Parathyroid adenoma (tissue), 2 donors: ENCODE results near the gene CGB3.

Experiments used
- H2AFZ ChIP-seq: fragments of 300-600 bp; sonication (generic); one replicate; pipeline ENCODE4 v1.7.0; 2017; ENCODE audit warnings: antibody characterized with exemption, mild to moderate bottlenecking
- H3K27ac ChIP-seq: fragments of 300-600 bp; sonication (generic); one replicate; pipeline ENCODE4 v1.7.0; 2017
- H3K27me3 ChIP-seq: fragments of 300-600 bp; sonication (generic); one replicate; pipeline ENCODE4 v1.7.0; 2017; ENCODE audit warnings: low read length; ENCODE audit not compliant: control insufficient read depth, insufficient read depth
- H3K36me3 ChIP-seq: fragments of 300-600 bp; sonication (generic); one replicate; pipeline ENCODE4 v1.7.0; 2017; ENCODE audit warnings: low read length; ENCODE audit not compliant: control insufficient read depth, insufficient read depth
- H3K4me1 ChIP-seq: fragments of 300-600 bp; sonication (generic); one replicate; pipeline ENCODE4 v1.7.0; 2017; ENCODE audit warnings: control low read depth
- H3K4me2 ChIP-seq: fragments of 300-600 bp; sonication (generic); one replicate; pipeline ENCODE4 v1.7.0; 2017; ENCODE audit warnings: low read length
- H3K4me3 ChIP-seq: fragments of 300-600 bp; sonication (generic); one replicate; pipeline ENCODE4 v1.7.0; 2017; ENCODE audit warnings: low read depth, low read length
- H3K79me2 ChIP-seq: fragments of 300-600 bp; sonication (generic); one replicate; pipeline ENCODE4 v1.7.0; 2017; ENCODE audit warnings: control low read depth
- H3K9ac ChIP-seq: fragments of 300-600 bp; sonication (generic); one replicate; pipeline ENCODE4 v1.7.0; 2017; ENCODE audit warnings: mild to moderate bottlenecking
- H3K9me3 ChIP-seq: fragments of 300-600 bp; sonication (generic); one replicate; pipeline ENCODE4 v1.7.0; 2017; ENCODE audit warnings: low read length; ENCODE audit not compliant: control insufficient read depth
- TF ChIP-seq, protein P1 (sequence below): fragments of 300-600 bp; sonication (generic); IDR thresholded peaks from one replicate; pipeline ENCODE4 v1.7.0; 2017; ENCODE audit warnings: antibody characterized with exemption, mild to moderate bottlenecking
- donor health status: primary hyperparathyroidism.

The CGB3 gene

DNA sequence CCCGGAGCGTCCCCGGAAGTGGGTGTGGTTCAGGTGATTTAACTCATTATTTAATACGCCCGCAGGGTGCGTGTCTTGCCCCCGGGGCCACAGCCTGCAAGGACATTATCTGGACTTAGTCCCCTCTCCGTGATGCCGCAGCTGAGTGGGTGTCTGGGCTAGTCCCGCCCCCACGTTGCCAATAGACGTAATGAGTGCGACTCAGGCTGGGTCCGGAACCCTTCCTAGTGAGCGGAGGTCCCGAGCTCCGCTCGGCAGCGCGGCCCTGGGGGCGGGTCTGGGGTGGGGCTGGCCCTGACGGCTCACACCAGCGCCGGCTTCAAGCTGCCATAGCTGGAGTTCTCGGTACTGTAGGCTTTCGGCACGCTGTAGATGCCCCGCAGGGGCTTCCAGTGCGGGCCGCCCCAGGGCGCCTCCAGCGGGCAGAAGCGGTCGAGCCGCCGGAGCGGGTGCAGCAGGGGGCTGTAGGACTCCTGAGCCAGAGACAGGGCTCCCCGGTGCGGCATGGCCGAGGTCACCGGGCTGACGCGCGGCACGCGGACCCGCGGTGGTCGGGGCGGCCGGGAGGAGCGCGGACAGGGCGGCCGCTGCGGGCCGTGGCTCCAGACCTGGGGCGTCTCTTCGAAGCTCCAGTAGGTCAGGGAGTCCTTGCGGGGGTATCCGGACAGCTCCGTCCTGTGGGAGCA is 6.3 kb downstream of the CGB3 start:
- Histone ChIP-seq H2AFZ (peak overlapping the region; percentile 68), H3K4me3 (peak overlapping the region; percentile 52), H3K27ac (no peak overlapping the region), H3K79me2 (no peaks in the 10 kb centered on the region), H3K36me3 (no peaks in the 10 kb centered on the region), H3K9me3 (no peaks in the 10 kb centered on the region), H3K27me3 (no peaks in the 10 kb centered on the region), H3K4me1 (peaks cover 5% of the 10 kb centered on the region), H3K4me2 (peak overlapping the region; percentile 88), H3K9ac (no peak overlapping the region)
- TF ChIP-seq, protein P1, sequence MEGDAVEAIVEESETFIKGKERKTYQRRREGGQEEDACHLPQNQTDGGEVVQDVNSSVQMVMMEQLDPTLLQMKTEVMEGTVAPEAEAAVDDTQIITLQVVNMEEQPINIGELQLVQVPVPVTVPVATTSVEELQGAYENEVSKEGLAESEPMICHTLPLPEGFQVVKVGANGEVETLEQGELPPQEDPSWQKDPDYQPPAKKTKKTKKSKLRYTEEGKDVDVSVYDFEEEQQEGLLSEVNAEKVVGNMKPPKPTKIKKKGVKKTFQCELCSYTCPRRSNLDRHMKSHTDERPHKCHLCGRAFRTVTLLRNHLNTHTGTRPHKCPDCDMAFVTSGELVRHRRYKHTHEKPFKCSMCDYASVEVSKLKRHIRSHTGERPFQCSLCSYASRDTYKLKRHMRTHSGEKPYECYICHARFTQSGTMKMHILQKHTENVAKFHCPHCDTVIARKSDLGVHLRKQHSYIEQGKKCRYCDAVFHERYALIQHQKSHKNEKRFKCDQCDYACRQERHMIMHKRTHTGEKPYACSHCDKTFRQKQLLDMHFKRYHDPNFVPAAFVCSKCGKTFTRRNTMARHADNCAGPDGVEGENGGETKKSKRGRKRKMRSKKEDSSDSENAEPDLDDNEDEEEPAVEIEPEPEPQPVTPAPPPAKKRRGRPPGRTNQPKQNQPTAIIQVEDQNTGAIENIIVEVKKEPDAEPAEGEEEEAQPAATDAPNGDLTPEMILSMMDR: peak; percentile 41

DNA sequence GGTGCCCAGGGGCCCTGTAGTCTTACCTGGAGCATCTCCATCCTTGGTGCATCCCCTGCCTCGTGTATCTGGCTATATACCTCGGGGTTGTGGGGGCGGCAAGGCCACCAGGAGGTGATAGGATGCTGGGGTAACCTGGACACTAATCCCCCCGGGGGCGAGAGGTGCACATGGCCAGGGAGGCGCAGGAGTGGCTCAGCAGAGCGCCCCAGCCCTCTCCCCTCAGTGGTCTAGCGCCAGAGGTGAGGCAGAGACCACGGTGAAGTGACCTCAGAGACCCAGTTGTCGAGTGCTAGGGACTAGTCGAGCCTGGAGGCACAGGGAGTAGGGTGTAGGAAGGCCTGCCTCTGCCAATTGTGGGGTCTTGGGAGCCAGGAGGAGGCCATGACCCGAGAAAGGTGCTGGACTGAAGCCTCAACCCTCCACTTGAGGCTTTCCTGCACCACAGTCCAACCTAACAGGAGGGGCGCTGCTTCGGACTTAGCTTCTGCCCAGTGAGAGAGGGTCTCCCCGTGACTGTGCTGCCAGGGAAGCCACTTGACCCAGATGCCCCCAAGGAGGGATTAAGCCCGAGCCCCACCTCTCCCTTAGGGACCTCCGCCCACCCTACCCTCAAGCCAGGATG is 7.0 kb downstream of the CGB3 start, which contains the start of gene LHB:
LHB (minus strand) TSS at position 51 of the 625 bp plus-strand sequence; CDS start at position 41, 10 bp downstream.
- H3K9me3 ChIP-seq: no peaks in the 10 kb centered on the region

DNA sequence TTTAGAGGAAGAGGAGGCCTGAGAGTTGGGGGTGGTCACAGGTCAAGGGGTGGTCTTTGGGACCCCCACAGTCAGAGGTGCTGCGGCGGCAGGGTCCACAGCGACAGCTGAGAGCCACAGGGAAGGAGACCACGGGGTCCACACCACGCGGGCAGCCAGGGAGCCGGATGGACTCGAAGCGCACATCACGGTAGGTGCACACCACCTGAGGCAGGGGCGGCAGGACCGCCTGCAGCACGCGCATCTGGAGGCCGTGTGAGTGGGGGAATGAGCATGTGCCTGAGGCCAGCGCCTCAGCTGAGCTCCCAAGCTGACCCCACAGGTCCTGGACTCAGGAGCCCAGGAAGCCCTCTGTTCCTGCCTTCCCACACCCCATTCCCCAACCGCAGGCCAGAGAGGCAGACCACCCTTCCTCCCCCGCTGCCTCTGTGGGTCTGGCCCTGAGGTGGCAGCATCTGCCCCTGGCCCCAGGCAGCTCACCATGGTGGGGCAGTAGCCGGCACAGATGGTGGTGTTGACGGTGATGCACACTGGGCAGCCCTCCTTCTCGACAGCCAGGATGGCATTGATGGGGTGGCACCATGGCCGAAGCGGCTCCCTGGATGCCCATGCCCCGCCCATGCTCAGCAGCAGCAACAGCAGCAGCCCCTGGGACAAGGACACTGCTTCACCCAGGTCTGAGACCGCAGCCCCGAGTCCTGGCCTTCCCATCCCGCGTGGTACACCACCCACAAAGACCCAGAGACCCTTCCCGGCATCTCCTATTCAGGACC is 7.9 kb downstream of the CGB3 start:
- no peak overlapping the region for H2AFZ ChIP-seq
- no peaks in the 10 kb centered on the region for H3K36me3 ChIP-seq
- no peaks in the 10 kb centered on the region for H3K79me2 ChIP-seq
- peaks cover 5% of the 10 kb centered on the region for H3K4me1 ChIP-seq
- no peaks in the 10 kb centered on the region for H3K27me3 ChIP-seq
- H3K9ac ChIP-seq: no peak overlapping the region
- H3K9me3 ChIP-seq: no peaks in the 10 kb centered on the region
- H3K4me3 ChIP-seq: no peak overlapping the region
- no peak overlapping the region for H3K27ac ChIP-seq
- no peak overlapping the region for H3K4me2 ChIP-seq
- TF ChIP-seq, protein P1: no peak

More for the DNA sequence above, 7.0 kb downstream of the CGB3 start, which contains the start of gene LHB:
- no peaks in the 10 kb centered on the region for H3K79me2 ChIP-seq
- H3K36me3 ChIP-seq: no peaks in the 10 kb centered on the region
- no peak within 1 kb of the TSS for H3K9ac ChIP-seq
- H3K4me1 ChIP-seq: peaks cover 5% of the 10 kb centered on the region
- H3K4me3 ChIP-seq: peak within 1 kb of the TSS; percentile 52
- H2AFZ ChIP-seq: peak within 1 kb of the TSS; percentile 68
- no peaks in the 10 kb centered on the region for H3K27me3 ChIP-seq
- TF ChIP-seq, protein P1: no peak
- no peak within 1 kb of the TSS for H3K27ac ChIP-seq
- peak within 1 kb of the TSS; percentile 88 for H3K4me2 ChIP-seq

DNA sequence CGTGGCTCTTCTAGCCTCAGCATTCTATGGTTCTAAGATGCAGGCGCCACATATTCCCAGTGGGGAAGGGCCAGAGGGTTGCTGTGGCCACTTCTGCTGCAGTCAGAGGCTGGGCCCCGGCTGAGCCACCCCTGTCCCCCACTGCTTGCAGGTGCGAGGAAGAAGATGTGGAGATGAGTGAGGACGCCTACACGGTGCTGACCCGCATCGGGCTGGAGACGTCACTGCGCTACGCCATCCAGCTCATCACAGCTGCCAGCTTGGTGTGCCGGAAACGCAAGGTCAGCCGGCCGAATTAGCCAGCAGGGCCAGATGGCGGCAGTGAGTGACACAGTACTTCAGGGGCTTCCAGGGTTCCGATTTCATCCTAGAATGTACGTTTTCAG is 9.3 kb downstream of the CGB3 start:
- Histone ChIP-seq H3K4me2 (no peak overlapping the region), H3K9me3 (no peaks in the 10 kb centered on the region), H3K36me3 (no peaks in the 10 kb centered on the region), H3K79me2 (no peaks in the 10 kb centered on the region), H3K27me3 (no peaks in the 10 kb centered on the region), H3K27ac (no peak overlapping the region), H3K9ac (no peak overlapping the region), H2AFZ (no peak overlapping the region), H3K4me3 (no peak overlapping the region), H3K4me1 (peaks cover 5% of the 10 kb centered on the region)
- TF ChIP-seq, protein P1: no peak
